K562 (cell line): ENCODE measurements around the gene KANK4. TPM values are rescaled to one million over a fixed set of nuclear protein-coding genes. Genes with fewer than 3 reads are reported as not detected.
"Not testable (repeated sequence)": the region's sequence is repeated elsewhere in the genome, so short reads cannot be mapped to it uniquely, and the experiment has no call there.

Experiments used
- ATAC-seq: fragments of 200-7000 bp; cut with Tn5 transposase; 3 replicates; pipeline ENCODE4 v1.9.1; 2020; ENCODE audit warnings: moderate library complexity
- BruUV-seq: library from RNA; stranded (reverse); fragments of 400-500 nt; replicated peaks from 2 replicates; lab custom pipeline; 2021; lab: Mats Ljungman, UMichigan
- CTCF ChIA-PET: fragments of 300-600 bp; formaldehyde crosslinking; extraction: SDS; loops from one replicate; lab custom pipeline; 2021; ENCODE audit warnings: low intra/inter-chr PET ratio; lab: Yijun Ruan, JAX
- POLR2A ChIA-PET: fragments of 300-600, 350-650 bp; sonication (Branson Sonifier 250); formaldehyde crosslinking; extraction: SDS; loops from one replicate; lab custom pipeline; 2021; ENCODE audit warnings: antibody characterized with exemption, inconsistent platforms; lab: Yijun Ruan, JAX
- DNase-seq, 4 experiments: peaks; one replicate each; pipeline versions ENCODE4 v3.0.0 to v3.0.0-alpha.2; 2011 to 2018; ENCODE audit warnings: low spot score in 3 of 4, mixed read lengths in 3 of 4; ENCODE audit errors: extremely low read depth in 1 of 4
- FAIRE-seq: peaks from 2 replicates; lab custom pipeline; 2011; peaks lifted over from hg19 to GRCh38; lab: Jason Lieb, UNC
- H2AFZ ChIP-seq: 2 replicates; pipeline ENCODE4 v1.6.0; 2011; ENCODE audit warnings: low read depth, low read length, control low read depth, inconsistent platforms
- H3K27ac ChIP-seq: fragments of 200-600 bp; 3 replicates; pipeline ENCODE4 v1.8.0; 2011; ENCODE audit warnings: low read depth, mild to moderate bottlenecking, control low read depth, inconsistent platforms, low read length, moderate library complexity, mixed read lengths; ENCODE audit errors: extremely low read depth
- H3K27me3 ChIP-seq, 2 experiments: fragments of 300-600 bp in 1 of 2; 2 replicates in 1 of 2; 3 replicates in 1 of 2; pipeline versions ENCODE4 v1.6.0 to v1.8.0; 2011; ENCODE audit warnings: inconsistent platforms in 2 of 2, low read length in 2 of 2, mild to moderate bottlenecking in 1 of 2, mixed read lengths in 1 of 2, moderate library complexity in 1 of 2; ENCODE audit not compliant: control insufficient read depth in 2 of 2, insufficient read depth in 2 of 2
- H3K36me3 ChIP-seq: fragments of 300-600 bp; 3 replicates; pipeline ENCODE4 v1.8.0; 2011; ENCODE audit warnings: mild to moderate bottlenecking, low read length, inconsistent platforms; ENCODE audit not compliant: control insufficient read depth, insufficient read depth
- H3K4me1 ChIP-seq, 2 experiments: fragments of 200-600 bp in 1 of 2; replicated peaks in 1 of 2; 2 replicates in 1 of 2; 3 replicates in 1 of 2; pipeline versions ENCODE4 v1.5.1 to v1.8.0; 2011; ENCODE audit warnings: inconsistent platforms in 2 of 2, low read length in 2 of 2, mild to moderate bottlenecking in 1 of 2, mixed read lengths in 1 of 2, moderate library complexity in 1 of 2; ENCODE audit not compliant: control insufficient read depth in 2 of 2, insufficient read depth in 2 of 2
- H3K4me2 ChIP-seq: 2 replicates; pipeline ENCODE4 v1.6.1; 2011; ENCODE audit warnings: low read length, control low read depth, inconsistent platforms, mixed read lengths; ENCODE audit not compliant: insufficient read depth
- H3K4me3 ChIP-seq: fragments of 200-600 bp; sonication (generic), shearing (Covaris generic); 2 replicates; pipeline ENCODE4 v1.5.1; 2016; ENCODE audit warnings: control low read depth, inconsistent platforms
- H3K79me2 ChIP-seq: fragments of 200-600 bp; 3 replicates; pipeline ENCODE4 v1.8.0; 2011; ENCODE audit warnings: low read length, inconsistent platforms; ENCODE audit not compliant: control insufficient read depth, insufficient read depth
- H3K9ac ChIP-seq, 2 experiments: 2 replicates each; pipeline versions ENCODE4 v1.6.0 to v1.6.1; 2011; ENCODE audit warnings: low read depth in 2 of 2, low read length in 2 of 2, control low read depth in 1 of 2, inconsistent platforms in 1 of 2, mild to moderate bottlenecking in 1 of 2, mixed read lengths in 1 of 2; ENCODE audit not compliant: insufficient read depth in 1 of 2
- H3K9me1 ChIP-seq: one replicate; pipeline ENCODE4 v1.6.0; 2011; ENCODE audit warnings: inconsistent platforms, mild to moderate bottlenecking, low read length, moderate library complexity; ENCODE audit not compliant: control insufficient read depth, insufficient read depth
- H3K9me3 ChIP-seq: replicated peaks from 2 replicates; pipeline ENCODE4 v1.5.1; 2011; ENCODE audit warnings: low read depth, low read length, inconsistent platforms; ENCODE audit not compliant: control insufficient read depth, insufficient read depth
- H4K20me1 ChIP-seq: replicated peaks from 2 replicates; pipeline ENCODE4 v1.6.1; 2011; ENCODE audit warnings: low read length, inconsistent platforms, mixed read lengths; ENCODE audit not compliant: control insufficient read depth, insufficient read depth
- CLOCK ChIP-seq: fragments of 250-450 bp; sonication (Bioruptor Pico); IDR thresholded peaks from 2 replicates; pipeline ENCODE4 v1.4.0; 2020; ENCODE audit warnings: mild to moderate bottlenecking, moderate library complexity, borderline replicate concordance
- COPS2 ChIP-seq: fragments of 450-650 bp; conservative IDR thresholded peaks from 2 replicates; pipeline ENCODE4 v1.6.1; 2016; ENCODE audit warnings: mild to moderate bottlenecking, moderate library complexity
- KAT2B ChIP-seq: IDR thresholded peaks from one replicate; pipeline ENCODE4 v1.6.1; 2012; ENCODE audit warnings: low read depth, mild to moderate bottlenecking, control low read depth, inconsistent platforms, low read length, moderate library complexity
- MXD1 ChIP-seq: fragments of 250-450 bp; sonication (Bioruptor Pico); IDR thresholded peaks from 2 replicates; pipeline ENCODE4 v1.8.0; 2021; ENCODE audit warnings: borderline replicate concordance, mild to moderate bottlenecking, moderate library complexity; ENCODE audit not compliant: poor library complexity, severe bottlenecking
- ZNF431 ChIP-seq: sonication (generic); formaldehyde crosslinking; IDR thresholded peaks from 2 replicates; pipeline ENCODE4 v1.8.0; 2022; ENCODE audit warnings: mild to moderate bottlenecking, missing genetic modification reagents
- WGBS: fragments of 100-300 bp; shearing (Covaris generic); methylation state at CpG from one replicate; pipeline ENCODE4 v1.1.6; 2016; ENCODE audit warnings: low coverage, mixed read lengths; ENCODE audit not compliant: insufficient coverage; ENCODE audit errors: missing lambda C conversion rate; 5-methylcytosine and 5-hydroxymethylcytosine counted together
- in situ Hi-C: fragments of 300-500 bp; cut with MboI; formaldehyde crosslinking; loops from 4 replicates; pipeline ENCODE4 v1.15.0; 2018; ENCODE audit warnings: inconsistent platforms, mixed read lengths
- intact Hi-C: fragments of 100-400 bp; cut with micrococcal nuclease; formaldehyde crosslinking; loops from 2 replicates; pipeline ENCODE4 v1.14.2; 2022
- polyA plus RNA-seq, 8 experiments: library from polyadenylated mRNA; depleted of rRNA in 4 of 8; stranded (reverse) in 5 of 8; unstranded in 3 of 8; fragments of >200 nt; fragmentation: Nextera tagmentation in 2 of 8; fragmentation: Illumina TruSeq in 1 of 8; extraction: Ambion mirVana in 2 of 8; extraction: Trizol in 1 of 8; gene quantifications; 2 replicates each; pipeline versions ENCODE4 v1.2.1 to v1.2.3, GENCODE V29; 2011 to 2014; ENCODE audit warnings: inconsistent platforms in 1 of 8, missing spikeins in 1 of 8
- total RNA-seq, 7 experiments: library from RNA; depleted of rRNA in 6 of 7; stranded (reverse); fragments of >200 nt in 6 of 7; fragmentation: Illumina TruSeq in 2 of 7; extraction: Trizol in 2 of 7; gene quantifications; 2 replicates each; pipeline versions ENCODE4 v1.2.1 to v1.2.3, GENCODE V29; 2011 to 2021; ENCODE audit warnings: low replicate concordance in 1 of 7

KANK4 gene
- total and polyA plus RNA-seq, 9 of the 15 experiments (the other 6 are each of a cell fraction or from before 2014, with no cell fraction given) = not detected

GRCh38 chr1:62245201-62245600 lies 74.0 kb downstream of the KANK4 start (continued):
- TF ChIP-seq MXD1 (CRISPR knock-in tag) = no peak
- no peak for TF ChIP-seq KAT2B
- no peak for TF ChIP-seq COPS2
- no peak for TF ChIP-seq CLOCK (CRISPR knock-in tag)

- ATAC-seq, H3K36me3 ChIP-seq, H3K4me2 ChIP-seq, H4K20me1 ChIP-seq, H2AFZ ChIP-seq, DNase-seq, H3K27ac ChIP-seq, H3K4me3 ChIP-seq, H3K9ac ChIP-seq, CTCF ChIA-PET, FAIRE-seq, POLR2A ChIA-PET, H3K4me1 ChIP-seq, BruUV-seq, H3K9me1 ChIP-seq, H3K9me3 ChIP-seq, in situ Hi-C loops, intact Hi-C loops, H3K79me2 ChIP-seq: not testable (repeated sequence)
- peaks cover 0 to 10% of the 10 kb centered on the region in 2 experiments; a peak in 3 of 5 replicates for H3K27me3 ChIP-seq
- peak; percentile 84 for TF ChIP-seq ZNF431
- 3% methylated on average over 3 of the region's 3 CpGs for WGBS
Measured at GRCh38 chr1:62244380-62244779, 74.9 kb downstream of the KANK4 start.
